ENCODE results near the gene GPR68. TPM values are rescaled to one million over a fixed set of nuclear protein-coding genes. Genes with fewer than 3 reads are reported as not detected.

The GPR68 gene
- polyA plus RNA-seq, 1 donor (not counting 4 experiments of a cell fraction or from before 2014, with no cell fraction given): 1.2 TPM

- Histone ChIP-seq H3K9ac (ENCODE audit: control insufficient read depth, extremely low read depth, insufficient read depth, low read length) (no peak overlapping the region), H3K9me1 (ENCODE audit: control insufficient read depth, extremely low read depth, insufficient read depth, low read length) (no peaks in the 10 kb centered on the region), H4K20me1 (ENCODE audit: control insufficient read depth, extremely low read depth, insufficient read depth, low read length) (no peaks in the 10 kb centered on the region), H3K9me3 (ENCODE audit: control insufficient read depth, low read depth, low read length) (no peaks in the 10 kb centered on the region), H3K4me2 (ENCODE audit: control insufficient read depth, extremely low read depth, insufficient read depth, low read depth, low read length) (no peak overlapping the region), H3K27ac (ENCODE audit: control insufficient read depth, insufficient read depth, low read length) (no peak overlapping the region), H3K36me3 (ENCODE audit: control insufficient read depth in 2 of 2, extremely low read depth in 1 of 2, insufficient read depth in 2 of 2, low read length in 2 of 2) (peaks cover 2 to 7% of the 10 kb centered on the region in 2 experiments), H3K79me2 (ENCODE audit: control insufficient read depth, insufficient read depth, low read length) (no peaks in the 10 kb centered on the region), H3K4me1 (ENCODE audit: control insufficient read depth, extremely low read depth, insufficient read depth, low read length) (peaks cover 15% of the 10 kb centered on the region), H3K27me3 (ENCODE audit: control insufficient read depth, extremely low read depth, insufficient read depth, low read length) (no peaks in the 10 kb centered on the region), H2AFZ (ENCODE audit: control insufficient read depth, low read length) (no peak overlapping the region), H3K4me3 (ENCODE audit: control insufficient read depth in 2 of 3, extremely low read depth in 1 of 3, insufficient read depth in 2 of 3, low read depth in 1 of 3, low read length in 3 of 3) (no peak overlapping the region)
- DNase-seq (ENCODE audit: low read depth, low spot score) (no peak), FAIRE-seq (no peak)
- dilution Hi-C loops (cut with MboI; ENCODE audit: extremely low pct_ligation_motif_present, low sequenced_read_pairs): no loop called here
- TF ChIP-seq CTCF (optimal IDR thresholded peaks at IDR 0.05 in 1 of 3, IDR thresholded peaks at IDR 0.05 in 1 of 3, conservative IDR thresholded peaks at IDR 0.05 in 1 of 3; ENCODE audit: extremely low read depth in 1 of 3, insufficient read depth in 2 of 3, low read length in 3 of 3): no peak
- no peak for TF ChIP-seq EZH2 (IDR thresholded peaks at IDR 0.05; ENCODE audit: low read length)
Measured at GRCh38 chr14:91219517-91220389, 24.8 kb downstream of the GPR68 start.

- TF ChIP-seq CTCF (optimal IDR thresholded peaks at IDR 0.05 in 1 of 3, IDR thresholded peaks at IDR 0.05 in 1 of 3, conservative IDR thresholded peaks at IDR 0.05 in 1 of 3; ENCODE audit: extremely low read depth in 1 of 3, insufficient read depth in 2 of 3, low read length in 3 of 3) (no peak), EZH2 (IDR thresholded peaks at IDR 0.05; ENCODE audit: low read length) (no peak)
- Histone ChIP-seq H3K4me1 (ENCODE audit: control insufficient read depth, extremely low read depth, insufficient read depth, low read length) (peaks cover 15% of the 10 kb centered on the region), H3K9ac (ENCODE audit: control insufficient read depth, extremely low read depth, insufficient read depth, low read length) (no peak overlapping the region), H3K27me3 (ENCODE audit: control insufficient read depth, extremely low read depth, insufficient read depth, low read length) (no peaks in the 10 kb centered on the region), H3K36me3 (ENCODE audit: control insufficient read depth in 2 of 2, extremely low read depth in 1 of 2, insufficient read depth in 2 of 2, low read length in 2 of 2) (peaks cover 2 to 7% of the 10 kb centered on the region in 2 experiments), H3K9me3 (ENCODE audit: control insufficient read depth, low read depth, low read length) (no peaks in the 10 kb centered on the region), H3K79me2 (ENCODE audit: control insufficient read depth, insufficient read depth, low read length) (no peaks in the 10 kb centered on the region), H3K4me3 (ENCODE audit: control insufficient read depth in 2 of 3, extremely low read depth in 1 of 3, insufficient read depth in 2 of 3, low read depth in 1 of 3, low read length in 3 of 3) (no peak overlapping the region), H3K4me2 (ENCODE audit: control insufficient read depth, extremely low read depth, insufficient read depth, low read depth, low read length) (no peak overlapping the region), H3K9me1 (ENCODE audit: control insufficient read depth, extremely low read depth, insufficient read depth, low read length) (no peaks in the 10 kb centered on the region), H2AFZ (ENCODE audit: control insufficient read depth, low read length) (no peak overlapping the region), H4K20me1 (ENCODE audit: control insufficient read depth, extremely low read depth, insufficient read depth, low read length) (no peaks in the 10 kb centered on the region), H3K27ac (ENCODE audit: control insufficient read depth, insufficient read depth, low read length) (no peak overlapping the region)
- DNase-seq (ENCODE audit: low read depth, low spot score) (no peak), FAIRE-seq (no peak)
- dilution Hi-C loops (cut with MboI; ENCODE audit: extremely low pct_ligation_motif_present, low sequenced_read_pairs): no loop called here
Measured at GRCh38 chr14:91218014-91218413, 26.5 kb downstream of the GPR68 start.

All from keratinocyte (primary cell).